GM12878 (cell line): ENCODE measurements around the gene FBXO15. TPM values are rescaled to one million over a fixed set of nuclear protein-coding genes. Genes with fewer than 3 reads are reported as not detected.

Experiments
- CBX5 ChIP-seq: sonication (generic); IDR thresholded peaks from 2 replicates; pipeline ENCODE4 v1.6.1; 2016; ENCODE audit warnings: low read depth, moderate library complexity, mild to moderate bottlenecking, inconsistent platforms
- CEBPB ChIP-seq, 2 experiments: fragments of 150-350 bp in 1 of 2; IDR thresholded peaks; 2 replicates each; pipeline ENCODE4 v1.6.1; 2012 to 2014; ENCODE audit warnings: low read depth in 2 of 2, low read length in 2 of 2, borderline replicate concordance in 1 of 2, inconsistent platforms in 1 of 2
- CHD2 ChIP-seq: IDR thresholded peaks from 2 replicates; pipeline ENCODE4 v1.6.1; 2011; ENCODE audit warnings: low read depth, low read length, improper control_type of control experiment, borderline replicate concordance
- ESRRA ChIP-seq: IDR thresholded peaks from 2 replicates; pipeline ENCODE4 v1.6.1; 2012; ENCODE audit warnings: mild to moderate bottlenecking, low read length, improper control_type of control experiment
- IRF4 ChIP-seq: IDR thresholded peaks from 2 replicates; pipeline ENCODE4 v1.6.1; 2011; ENCODE audit warnings: low read depth, low read length
- NBN ChIP-seq: fragments of 450-650 bp; IDR thresholded peaks from 2 replicates; pipeline ENCODE4 v1.6.1; 2016
- NR2F1 ChIP-seq: fragments of 450-650 bp; conservative IDR thresholded peaks from 2 replicates; pipeline ENCODE4 v1.6.1; 2017; ENCODE audit warnings: mild to moderate bottlenecking
- POLR2AphosphoS2 ChIP-seq: IDR thresholded peaks from 2 replicates; pipeline ENCODE4 v1.6.1; 2011; ENCODE audit warnings: low read depth, mild to moderate bottlenecking, low read length, improper control_type of control experiment, moderate library complexity
- RB1 ChIP-seq: fragments of 450-650 bp; formaldehyde crosslinking; IDR thresholded peaks from 2 replicates; pipeline ENCODE4 v1.6.1; 2017; ENCODE audit warnings: mild to moderate bottlenecking, borderline replicate concordance
- RELA ChIP-seq: fragments of 450-650 bp; IDR thresholded peaks from 2 replicates; pipeline ENCODE4 v1.8.0; 2014; ENCODE audit warnings: borderline replicate concordance; ENCODE audit not compliant: partially characterized antibody
- SIX5 ChIP-seq: IDR thresholded peaks from 2 replicates; pipeline ENCODE4 v1.6.1; 2011; ENCODE audit warnings: mild to moderate bottlenecking, low read depth, low read length, moderate library complexity; ENCODE audit not compliant: severe bottlenecking
- SREBF1 ChIP-seq: IDR thresholded peaks from 2 replicates; pipeline ENCODE4 v1.6.1; 2012; ENCODE audit warnings: mild to moderate bottlenecking, low read length
- SUPT20H ChIP-seq: IDR thresholded peaks from 2 replicates; pipeline ENCODE4 v1.6.1; 2011; ENCODE audit warnings: low read depth, mild to moderate bottlenecking, low read length, moderate library complexity, borderline replicate concordance; ENCODE audit not compliant: control insufficient read depth
- TAF1 ChIP-seq: IDR thresholded peaks from 2 replicates; pipeline ENCODE4 v1.6.1; 2011; ENCODE audit warnings: mild to moderate bottlenecking, low read depth, low read length, borderline replicate concordance
- YY1 ChIP-seq: IDR thresholded peaks from 2 replicates; pipeline ENCODE4 v1.6.1; 2011; ENCODE audit warnings: low read depth, mild to moderate bottlenecking, low read length
- polyA plus RNA-seq, 11 experiments: library from polyadenylated mRNA; depleted of rRNA in 4 of 11; unstranded in 6 of 11; stranded (reverse) in 5 of 11; fragments of >200 nt; fragmentation: Nextera tagmentation in 4 of 11; fragmentation: Illumina TruSeq in 1 of 11; extraction: Ambion mirVana in 4 of 11; extraction: Trizol in 1 of 11; gene quantifications; 1 replicate in 1 of 11; 2 replicates in 10 of 11; pipeline versions ENCODE4 v1.2.1 to v1.2.3, GENCODE V29; 2011 to 2016; ENCODE audit warnings: inconsistent platforms in 2 of 11, missing spikeins in 2 of 11, low read depth in 1 of 11
- total RNA-seq, 4 experiments: library from RNA; depleted of rRNA in 3 of 4; stranded (reverse); fragments of >200 nt in 3 of 4; fragmentation: Illumina TruSeq in 1 of 4; extraction: Trizol in 1 of 4; gene quantifications; 2 replicates each; pipeline versions ENCODE4 v1.2.1 to v1.2.3, GENCODE V29; 2013 to 2021
- TF ChIP-seq, protein P1 (sequence below): IDR thresholded peaks from 2 replicates; pipeline ENCODE4 v1.6.1; 2011; ENCODE audit warnings: mild to moderate bottlenecking, low read depth, low read length, moderate library complexity; ENCODE audit not compliant: insufficient replicate concordance
- TF ChIP-seq, protein P2 (sequence below): IDR thresholded peaks from 2 replicates; pipeline ENCODE4 v1.6.1; 2011; ENCODE audit warnings: borderline replicate concordance, low read depth, mild to moderate bottlenecking, moderate library complexity, low read length; ENCODE audit not compliant: insufficient read depth, poor library complexity, severe bottlenecking
- TF ChIP-seq, protein P3 (sequence below): fragments of 450-650 bp; IDR thresholded peaks from 2 replicates; pipeline ENCODE4 v1.6.1; 2014; ENCODE audit warnings: mild to moderate bottlenecking
- TF ChIP-seq, protein P4 (sequence below): IDR thresholded peaks from 2 replicates; pipeline ENCODE4 v1.6.1; 2012; ENCODE audit warnings: low read depth, low read length, improper control_type of control experiment

FBXO15 gene
- total and polyA plus RNA-seq, 10 of the 15 experiments (the other 5 are each of a cell fraction or from before 2014, with no cell fraction given), result 0.06 to 0.90 (median 0.22) TPM; not detected in 3

DNA sequence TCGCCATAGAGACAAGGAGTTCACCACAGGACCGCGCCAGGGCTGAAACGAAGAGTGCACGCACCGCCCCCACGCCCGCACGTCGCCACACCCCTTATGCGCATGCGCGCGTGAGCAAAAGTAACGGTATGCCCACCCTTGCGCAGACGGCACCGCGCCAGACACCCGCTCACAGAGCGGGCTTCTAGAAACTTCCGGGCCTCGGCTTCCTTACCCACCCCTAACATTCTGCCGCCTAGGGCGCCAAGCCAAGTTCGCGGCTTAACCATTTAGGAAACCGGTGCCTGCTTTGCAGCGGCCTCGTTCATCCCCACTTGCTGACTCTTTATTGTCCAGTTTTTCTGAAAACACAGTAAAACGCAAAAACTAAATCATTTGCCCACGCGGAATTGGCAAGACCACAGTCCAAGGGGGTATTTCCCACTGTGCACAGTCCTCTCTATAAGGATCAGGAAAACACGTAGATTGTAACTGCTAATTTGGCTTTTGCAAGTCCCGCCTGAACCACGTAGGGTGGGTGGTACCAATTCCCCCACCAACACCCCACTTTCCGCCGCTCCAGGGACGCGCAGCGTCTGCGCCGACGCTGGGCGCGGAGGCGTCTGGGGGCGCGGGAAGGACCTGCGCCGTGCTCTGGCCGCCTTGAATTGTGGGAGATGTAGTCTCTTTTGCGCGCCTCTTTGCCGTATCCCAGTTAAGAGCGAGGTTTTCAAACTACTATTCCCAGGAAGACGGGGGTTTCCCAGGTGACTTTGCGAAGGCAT lies at the start of gene FBXO15, which contains the start of gene TIMM21 (continued):
- TF ChIP-seq ESRRA (peak; percentile 41), RB1 (peak; percentile 60; the same call in 1 of the 2 replicates), NR2F1 (no peak), SIX5 (peak; percentile 98), IRF4 (peak; percentile 59; the same call in 1 of the 2 replicates), NBN (peak; percentile 85), CHD2 (peak; percentile 66; the same call in 1 of the 2 replicates), RELA (peak; percentile 91), YY1 (peak; percentile 95), TAF1 (peak; percentile 75; the same call in 1 of the 2 replicates), SREBF1 (peak; percentile 67; the same call in 1 of the 2 replicates), CBX5 (0 out of 2 replicates have a peak, but pooled peaks have one; percentile 22), POLR2AphosphoS2 (0 out of 2 replicates have a peak, but pooled peaks have one; percentile 45), SUPT20H (no peak), CEBPB (IDR thresholded peaks at IDR 0.05; ENCODE audit: borderline replicate concordance in 1 of 2, low read depth in 2 of 2, low read length in 2 of 2) (no peak)
- TF ChIP-seq, protein P1, sequence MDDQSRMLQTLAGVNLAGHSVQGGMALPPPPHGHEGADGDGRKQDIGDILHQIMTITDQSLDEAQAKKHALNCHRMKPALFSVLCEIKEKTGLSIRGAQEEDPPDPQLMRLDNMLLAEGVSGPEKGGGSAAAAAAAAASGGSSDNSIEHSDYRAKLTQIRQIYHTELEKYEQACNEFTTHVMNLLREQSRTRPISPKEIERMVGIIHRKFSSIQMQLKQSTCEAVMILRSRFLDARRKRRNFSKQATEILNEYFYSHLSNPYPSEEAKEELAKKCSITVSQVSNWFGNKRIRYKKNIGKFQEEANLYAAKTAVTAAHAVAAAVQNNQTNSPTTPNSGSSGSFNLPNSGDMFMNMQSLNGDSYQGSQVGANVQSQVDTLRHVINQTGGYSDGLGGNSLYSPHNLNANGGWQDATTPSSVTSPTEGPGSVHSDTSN, result no peak
- TF ChIP-seq, protein P2, sequence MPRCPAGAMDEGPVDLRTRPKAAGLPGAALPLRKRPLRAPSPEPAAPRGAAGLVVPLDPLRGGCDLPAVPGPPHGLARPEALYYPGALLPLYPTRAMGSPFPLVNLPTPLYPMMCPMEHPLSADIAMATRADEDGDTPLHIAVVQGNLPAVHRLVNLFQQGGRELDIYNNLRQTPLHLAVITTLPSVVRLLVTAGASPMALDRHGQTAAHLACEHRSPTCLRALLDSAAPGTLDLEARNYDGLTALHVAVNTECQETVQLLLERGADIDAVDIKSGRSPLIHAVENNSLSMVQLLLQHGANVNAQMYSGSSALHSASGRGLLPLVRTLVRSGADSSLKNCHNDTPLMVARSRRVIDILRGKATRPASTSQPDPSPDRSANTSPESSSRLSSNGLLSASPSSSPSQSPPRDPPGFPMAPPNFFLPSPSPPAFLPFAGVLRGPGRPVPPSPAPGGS, result peak; percentile 16
- TF ChIP-seq, protein P3, sequence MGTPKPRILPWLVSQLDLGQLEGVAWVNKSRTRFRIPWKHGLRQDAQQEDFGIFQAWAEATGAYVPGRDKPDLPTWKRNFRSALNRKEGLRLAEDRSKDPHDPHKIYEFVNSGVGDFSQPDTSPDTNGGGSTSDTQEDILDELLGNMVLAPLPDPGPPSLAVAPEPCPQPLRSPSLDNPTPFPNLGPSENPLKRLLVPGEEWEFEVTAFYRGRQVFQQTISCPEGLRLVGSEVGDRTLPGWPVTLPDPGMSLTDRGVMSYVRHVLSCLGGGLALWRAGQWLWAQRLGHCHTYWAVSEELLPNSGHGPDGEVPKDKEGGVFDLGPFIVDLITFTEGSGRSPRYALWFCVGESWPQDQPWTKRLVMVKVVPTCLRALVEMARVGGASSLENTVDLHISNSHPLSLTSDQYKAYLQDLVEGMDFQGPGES, result 0 out of 2 replicates have a peak, but pooled peaks have one; percentile 4
- TF ChIP-seq, protein P4, sequence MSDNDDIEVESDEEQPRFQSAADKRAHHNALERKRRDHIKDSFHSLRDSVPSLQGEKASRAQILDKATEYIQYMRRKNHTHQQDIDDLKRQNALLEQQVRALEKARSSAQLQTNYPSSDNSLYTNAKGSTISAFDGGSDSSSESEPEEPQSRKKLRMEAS, result peak; percentile 86
- TF ChIP-seq, all 136 proteins: peak for 59
